Stomach smooth muscle (tissue), 2 donors: ENCODE measurements around the gene RAD51B.

Experiments
- H3K27ac ChIP-seq: one replicate; pipeline ENCODE4 v1.7.0; 2013; ENCODE audit warnings: mild to moderate bottlenecking, low read length, inconsistent platforms
- H3K27me3 ChIP-seq, 2 donors: one replicate each; pipeline ENCODE4 v1.7.0; 2013; ENCODE audit warnings: low read length in 2 of 2; ENCODE audit not compliant: insufficient read depth in 2 of 2, control insufficient read depth in 1 of 2
- H3K36me3 ChIP-seq, 2 donors: one replicate each; pipeline ENCODE4 v1.7.0; 2013; ENCODE audit warnings: low read length in 2 of 2; ENCODE audit not compliant: control insufficient read depth in 2 of 2, insufficient read depth in 2 of 2
- H3K4me1 ChIP-seq: one replicate; pipeline ENCODE4 v1.7.0; 2013; ENCODE audit warnings: low read length; ENCODE audit not compliant: control insufficient read depth, insufficient read depth
- H3K4me3 ChIP-seq, 2 donors: one replicate each; pipeline ENCODE4 v1.7.0; 2013; ENCODE audit warnings: low read length in 2 of 2
- H3K9ac ChIP-seq, 2 donors: one replicate each; pipeline ENCODE4 v1.7.0; 2013; ENCODE audit warnings: low read length in 2 of 2, mild to moderate bottlenecking in 1 of 2
- H3K9me3 ChIP-seq, 2 donors: one replicate each; pipeline ENCODE4 v1.7.0; 2013; ENCODE audit warnings: low read length in 2 of 2; ENCODE audit not compliant: control insufficient read depth in 2 of 2
- donor health status: healthy.
- donor health status: Pancreatic carcinoma.

RAD51B gene

GRCh38 chr14:68730811-68731425, 911.3 kb downstream of the RAD51B start:
- H3K4me3 ChIP-seq = no peak overlapping the region
- no peak overlapping the region for H3K27ac ChIP-seq
- H3K27me3 ChIP-seq = no peaks in the 10 kb centered on the region
- H3K4me1 ChIP-seq = peaks cover 12% of the 10 kb centered on the region
- H3K9me3 ChIP-seq = no peaks in the 10 kb centered on the region
- H3K36me3 ChIP-seq = no peaks in the 10 kb centered on the region
- H3K9ac ChIP-seq = no peak overlapping the region

- H3K9me3 ChIP-seq = no peaks in the 10 kb centered on the region
- no peak overlapping the region for H3K4me3 ChIP-seq
- H3K27ac ChIP-seq = no peak overlapping the region
- H3K27me3 ChIP-seq = no peaks in the 10 kb centered on the region
- H3K36me3 ChIP-seq = no peaks in the 10 kb centered on the region
- H3K4me1 ChIP-seq = peaks cover 27% of the 10 kb centered on the region
- no peak overlapping the region for H3K9ac ChIP-seq
These were observed 913.7 kb downstream of the RAD51B start for GRCh38 chr14:68733086-68733914.

GRCh38 chr14:68734231-68734732, 914.7 kb downstream of the RAD51B start:
- H3K27ac ChIP-seq = no peak overlapping the region
- no peaks in the 10 kb centered on the region for H3K36me3 ChIP-seq
- no peak overlapping the region for H3K9ac ChIP-seq
- H3K4me1 ChIP-seq = peaks cover 27% of the 10 kb centered on the region
- H3K4me3 ChIP-seq = no peak overlapping the region
- H3K9me3 ChIP-seq = no peaks in the 10 kb centered on the region
- no peaks in the 10 kb centered on the region for H3K27me3 ChIP-seq

GRCh38 chr14:68735856-68736255, 916.3 kb downstream of the RAD51B start:
- peaks cover 27% of the 10 kb centered on the region for H3K4me1 ChIP-seq
- H3K27ac ChIP-seq = peak overlapping the region; percentile 83
- no peaks in the 10 kb centered on the region for H3K36me3 ChIP-seq
- H3K27me3 ChIP-seq = no peaks in the 10 kb centered on the region
- H3K9me3 ChIP-seq = no peaks in the 10 kb centered on the region
- peak overlapping the region; percentile 52 to 55 for H3K9ac ChIP-seq
- H3K4me3 ChIP-seq = peak overlapping the region in 1 of 2 donors; percentile 34

GRCh38 chr14:68736471-68736871, 916.9 kb downstream of the RAD51B start:
- Histone ChIP-seq H3K36me3 (no peaks in the 10 kb centered on the region), H3K27ac (peak overlapping the region; percentile 83), H3K9me3 (peaks cover 3% of the 10 kb centered on the region in 2 donors), H3K4me1 (peaks cover 27% of the 10 kb centered on the region), H3K4me3 (peak overlapping the region; percentile 3 to 34), H3K27me3 (no peaks in the 10 kb centered on the region), H3K9ac (peak overlapping the region; percentile 52 to 55)

- H3K4me3 ChIP-seq = no peak overlapping the region
- H3K9me3 ChIP-seq = peaks cover 3% of the 10 kb centered on the region in 2 donors
- H3K9ac ChIP-seq = peak overlapping the region in 1 of 2 donors; percentile 52
- H3K36me3 ChIP-seq = no peaks in the 10 kb centered on the region
- peak overlapping the region; percentile 83 for H3K27ac ChIP-seq
- H3K27me3 ChIP-seq = no peaks in the 10 kb centered on the region
- H3K4me1 ChIP-seq = peaks cover 27% of the 10 kb centered on the region
These were observed 917.5 kb downstream of the RAD51B start for GRCh38 chr14:68737086-68737485.

- H3K4me1 ChIP-seq = peaks cover 27% of the 10 kb centered on the region
- H3K4me3 ChIP-seq = no peak overlapping the region
- H3K27me3 ChIP-seq = no peaks in the 10 kb centered on the region
- no peak overlapping the region for H3K27ac ChIP-seq
- no peak overlapping the region for H3K9ac ChIP-seq
- peaks cover 3% of the 10 kb centered on the region in 2 donors for H3K9me3 ChIP-seq
- H3K36me3 ChIP-seq = no peaks in the 10 kb centered on the region
These were observed 919.0 kb downstream of the RAD51B start for GRCh38 chr14:68738559-68738958.

GRCh38 chr14:68739701-68740100, 920.1 kb downstream of the RAD51B start:
- H3K36me3 ChIP-seq = no peaks in the 10 kb centered on the region
- H3K9me3 ChIP-seq = peaks cover 3% of the 10 kb centered on the region in 2 donors
- H3K27ac ChIP-seq = no peak overlapping the region
- H3K4me1 ChIP-seq = peaks cover 27% of the 10 kb centered on the region
- H3K4me3 ChIP-seq = no peak overlapping the region
- no peaks in the 10 kb centered on the region for H3K27me3 ChIP-seq
- H3K9ac ChIP-seq = no peak overlapping the region

GRCh38 chr14:68740788-68741476, 921.4 kb downstream of the RAD51B start:
- Histone ChIP-seq H3K4me3 (no peak overlapping the region), H3K9me3 (peaks cover 3% of the 10 kb centered on the region in 2 donors), H3K9ac (no peak overlapping the region), H3K36me3 (no peaks in the 10 kb centered on the region), H3K4me1 (peaks cover 18% of the 10 kb centered on the region), H3K27me3 (no peaks in the 10 kb centered on the region), H3K27ac (no peak overlapping the region)

- H3K27me3 ChIP-seq = no peaks in the 10 kb centered on the region
- H3K9me3 ChIP-seq = peaks cover 3% of the 10 kb centered on the region in 2 donors
- no peak overlapping the region for H3K27ac ChIP-seq
- H3K4me1 ChIP-seq = peaks cover 13% of the 10 kb centered on the region
- no peaks in the 10 kb centered on the region for H3K36me3 ChIP-seq
- no peak overlapping the region for H3K4me3 ChIP-seq
- H3K9ac ChIP-seq = no peak overlapping the region
These were observed 921.9 kb downstream of the RAD51B start for GRCh38 chr14:68741477-68741791.
